Esophagus squamous epithelium (tissue), 4 donors: ENCODE data around the gene RFPL3.

ENCODE experiments used
- CTCF ChIP-seq, 6 experiments: fragments of 450-650 bp in 4 of 6; fragments of 200-600 bp in 2 of 6; sonication (generic) in 2 of 6; IDR thresholded peaks; one replicate each; pipeline ENCODE4 v1.5.1; 2016 to 2019; ENCODE audit warnings: antibody characterized with exemption in 6 of 6, mild to moderate bottlenecking in 4 of 6, moderate library complexity in 4 of 6
- POLR2A ChIP-seq, 4 donors: fragments of 450-650 bp; IDR thresholded peaks; one replicate each; pipeline ENCODE4 v1.6.1; 2017; ENCODE audit warnings: antibody characterized with exemption in 4 of 4, mild to moderate bottlenecking in 4 of 4, moderate library complexity in 3 of 4

DNA sequence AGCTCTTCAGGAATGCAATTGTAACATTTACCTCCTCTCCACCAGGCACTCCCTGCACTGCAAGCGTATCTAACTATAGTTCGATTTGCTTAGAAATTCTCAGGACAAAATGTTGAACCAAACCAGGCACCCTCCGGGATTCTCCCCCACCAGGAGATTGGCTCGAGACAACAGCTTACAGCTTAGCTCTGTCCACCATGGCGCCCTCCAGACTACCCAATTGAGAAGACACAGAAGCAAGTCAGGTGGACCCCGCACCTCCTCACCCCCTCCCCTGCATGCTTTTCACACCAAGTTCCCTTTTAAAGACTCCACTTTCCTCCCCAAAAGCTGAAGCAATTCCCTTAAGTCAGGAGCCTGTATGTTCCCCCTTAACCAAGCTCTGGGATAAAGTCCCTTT, 34.7 kb upstream of the RFPL3 start:
- TF ChIP-seq CTCF (IDR thresholded peaks at IDR 0.05), result no peak
- TF ChIP-seq POLR2A (IDR thresholded peaks at IDR 0.05), result no peak
